ENCODE measurements around the gene ISX.
"Not testable (repeated sequence)": the region's sequence is repeated elsewhere in the genome, so short reads cannot be mapped to it uniquely, and the experiment has no call there.

Gene ISX

DNA sequence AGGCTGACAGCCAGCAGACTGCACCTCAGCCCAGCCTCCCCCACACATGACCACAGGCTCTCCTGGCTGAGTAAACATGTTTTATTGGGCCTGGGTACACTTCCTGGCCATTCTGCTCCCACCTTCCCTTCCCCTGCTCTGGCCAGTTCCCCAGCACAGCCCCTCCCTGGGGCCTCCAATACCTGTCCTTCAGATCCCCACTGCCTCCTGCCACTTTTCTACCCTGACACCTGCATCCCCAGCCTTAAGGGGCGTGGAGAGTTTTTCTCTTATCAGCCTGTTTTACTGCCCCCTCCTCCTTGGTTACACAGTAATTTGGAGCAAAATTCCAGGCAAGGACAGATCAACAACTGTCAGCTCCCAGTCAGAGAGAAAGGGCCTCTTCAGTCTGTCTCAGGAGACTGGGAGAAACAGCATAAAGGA, at the start of gene ISX:
TSS of gene ISX (plus strand) at position 363 of the 423 bp plus-strand sequence. CDS start 930 bp downstream, outside the sequence.
- FAIRE-seq: no peak

DNA sequence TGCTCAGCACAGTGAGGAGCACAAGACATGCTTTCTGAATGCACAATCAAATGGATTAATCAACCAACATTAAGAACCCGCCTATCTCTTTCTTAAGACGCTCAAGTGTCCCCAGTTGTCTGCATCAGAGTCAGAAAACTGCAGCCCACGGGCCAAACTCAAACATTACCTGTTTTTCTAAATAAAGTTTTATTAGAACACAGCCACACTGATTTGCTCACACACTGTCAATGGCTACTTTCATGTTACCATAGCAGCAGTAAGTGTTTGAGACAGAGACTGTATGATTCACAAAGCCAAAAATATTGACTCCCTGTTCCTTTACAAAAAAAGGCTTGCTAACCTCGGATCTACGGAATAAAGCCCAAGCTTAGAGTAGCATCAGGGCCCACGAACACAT, 49.0 kb upstream of the ISX start:
- no peak for FAIRE-seq

DNA sequence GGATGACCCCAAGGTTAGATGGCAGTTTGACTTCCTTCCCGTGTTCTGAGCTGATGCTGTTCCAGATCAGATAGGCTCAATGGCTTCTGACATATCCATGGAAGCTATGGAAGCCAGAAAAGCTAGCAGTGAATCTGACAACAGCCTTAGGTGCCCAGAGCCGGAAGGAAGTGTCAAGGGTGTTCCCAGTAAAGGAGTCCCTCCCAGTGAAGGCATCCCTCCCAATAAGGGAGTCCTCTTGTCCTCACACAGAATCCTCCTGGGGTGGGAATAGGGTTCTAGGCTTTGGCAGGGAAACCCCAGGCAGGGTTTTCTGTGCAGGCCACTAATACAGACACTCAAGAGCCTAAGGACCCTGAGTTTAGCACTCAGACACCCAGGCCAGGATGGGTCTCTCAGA, 47.0 kb upstream of the ISX start:
- FAIRE-seq: no peak

DNA sequence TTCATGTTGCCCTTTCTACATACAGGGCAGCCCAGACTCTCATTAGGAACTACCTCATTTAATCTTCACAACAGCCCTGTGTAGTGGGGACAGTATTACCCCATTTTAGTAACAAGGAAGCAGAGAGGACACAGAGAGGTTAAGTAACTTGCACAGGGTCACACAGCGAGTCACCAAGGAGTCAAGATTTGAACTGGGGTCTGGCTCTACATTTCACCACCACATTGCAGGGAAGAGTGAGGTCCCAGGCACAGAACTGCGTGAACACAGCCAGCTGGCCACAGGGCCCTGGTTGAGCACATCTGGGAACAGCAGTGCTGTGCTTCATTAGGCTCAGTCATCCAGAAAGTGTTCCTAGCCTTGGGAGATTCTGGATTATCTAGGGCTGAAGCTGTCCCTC, 45.4 kb upstream of the ISX start:
- no peak for FAIRE-seq

DNA sequence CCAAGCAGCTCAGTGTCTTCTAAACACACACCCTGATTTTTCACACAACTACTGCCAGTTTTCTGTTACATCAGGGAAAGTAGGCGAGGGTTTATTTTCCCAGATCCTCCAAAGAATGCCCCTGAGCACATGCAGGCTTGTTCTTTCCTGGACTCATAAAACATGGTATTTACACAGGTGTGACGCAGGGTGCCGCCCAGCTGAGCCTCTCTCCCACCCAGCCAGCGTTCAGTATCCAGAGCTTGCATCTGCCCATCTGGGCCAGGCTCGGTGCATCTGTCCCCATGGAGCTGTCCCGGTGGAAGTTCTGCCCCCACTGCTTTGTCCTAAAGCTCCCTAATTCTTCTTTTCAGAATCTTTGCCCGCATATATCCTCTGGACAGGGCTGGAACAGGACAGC, 44.8 kb upstream of the ISX start:
- FAIRE-seq: no peak

DNA sequence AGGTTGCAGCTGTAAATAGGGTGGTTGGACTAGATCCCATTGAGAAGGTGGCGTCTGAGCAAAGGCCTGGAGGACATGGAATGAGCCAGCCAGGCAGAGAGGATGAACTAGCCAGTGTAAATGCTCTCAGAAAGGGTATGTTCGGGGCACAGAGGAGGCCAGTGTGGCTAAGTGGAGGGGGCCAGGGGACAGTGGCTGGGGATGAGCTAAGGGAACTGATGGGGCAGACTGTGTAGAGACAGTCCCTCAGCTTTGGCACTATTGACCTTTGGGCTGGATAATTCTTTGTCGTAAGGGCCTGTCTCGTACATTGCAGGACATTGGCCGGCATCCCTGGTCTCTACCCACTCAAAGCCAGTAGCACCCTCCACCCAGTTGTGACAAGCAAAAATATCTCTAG, 43.7 kb upstream of the ISX start:
- FAIRE-seq: no peak

DNA sequence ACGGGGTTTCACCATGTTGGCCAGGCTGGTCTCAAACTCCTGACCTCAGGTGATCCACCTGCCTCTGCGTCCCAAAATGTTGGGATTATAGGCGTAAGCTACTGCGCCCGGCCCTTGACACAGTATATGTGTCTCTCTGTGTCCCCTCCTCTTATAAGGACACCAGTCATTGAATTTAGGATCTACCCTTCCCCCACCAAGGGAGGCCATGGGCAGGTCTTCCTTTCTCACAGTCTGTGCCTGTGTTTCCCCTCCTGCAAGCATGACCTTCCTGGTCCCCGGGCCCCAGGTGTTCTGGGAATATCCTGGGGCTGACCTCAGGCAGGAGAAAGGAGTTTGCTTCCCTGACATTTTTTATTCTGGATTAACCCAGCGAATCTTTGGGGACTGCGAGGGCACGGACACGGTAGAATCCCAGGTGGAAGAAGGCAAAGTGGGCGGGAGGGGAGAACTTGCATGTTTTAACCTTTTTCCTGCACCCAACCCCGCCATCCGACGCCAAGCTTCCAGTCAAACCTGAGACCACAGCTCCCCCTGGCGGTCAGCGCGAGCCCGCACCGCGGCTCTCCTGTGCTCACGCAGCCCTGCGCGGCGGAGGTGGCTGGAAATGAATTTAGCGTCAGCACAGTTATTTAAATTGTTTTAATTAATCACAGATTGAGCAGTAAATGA, 42.1 kb upstream of the ISX start:
- no peak for FAIRE-seq

DNA sequence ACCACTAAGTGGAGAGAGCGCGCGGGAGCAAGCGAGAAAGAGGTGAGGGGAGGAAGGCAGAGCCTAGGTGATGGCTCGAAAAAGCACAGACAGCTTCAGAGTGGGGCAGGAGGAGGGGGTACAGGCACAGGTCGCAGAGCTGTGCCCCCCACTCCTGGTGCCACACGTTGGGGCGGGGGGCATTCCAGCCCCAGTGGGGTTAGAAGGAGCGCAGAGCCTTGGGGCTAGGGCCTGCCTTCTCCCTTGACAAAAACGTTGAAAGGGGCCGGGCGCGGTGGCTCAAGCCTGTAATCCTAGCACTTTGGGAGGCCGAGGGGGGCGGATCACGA, 41.6 kb upstream of the ISX start:
- FAIRE-seq: no peak

DNA sequence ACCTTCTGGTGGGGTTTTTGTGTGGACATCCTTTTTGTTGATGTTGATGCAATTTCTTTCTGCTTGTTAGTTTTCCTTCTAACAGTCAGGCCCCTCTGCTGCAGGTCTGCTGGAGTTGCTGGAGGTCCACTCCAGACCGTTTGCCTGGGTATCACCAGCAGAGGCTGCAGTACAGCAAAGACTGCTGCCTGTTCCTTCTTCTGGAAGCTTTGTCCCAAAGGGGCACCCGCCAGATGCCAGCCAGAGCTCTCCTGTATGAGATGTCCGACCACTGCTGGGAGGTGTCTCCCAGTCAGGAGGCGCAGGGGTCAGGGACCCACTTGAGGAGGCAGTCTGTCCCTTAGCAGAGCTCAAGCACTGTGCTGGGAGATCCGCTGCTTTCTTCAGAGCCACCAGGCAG, 35.8 kb upstream of the ISX start:
- not testable (repeated sequence) for FAIRE-seq

DNA sequence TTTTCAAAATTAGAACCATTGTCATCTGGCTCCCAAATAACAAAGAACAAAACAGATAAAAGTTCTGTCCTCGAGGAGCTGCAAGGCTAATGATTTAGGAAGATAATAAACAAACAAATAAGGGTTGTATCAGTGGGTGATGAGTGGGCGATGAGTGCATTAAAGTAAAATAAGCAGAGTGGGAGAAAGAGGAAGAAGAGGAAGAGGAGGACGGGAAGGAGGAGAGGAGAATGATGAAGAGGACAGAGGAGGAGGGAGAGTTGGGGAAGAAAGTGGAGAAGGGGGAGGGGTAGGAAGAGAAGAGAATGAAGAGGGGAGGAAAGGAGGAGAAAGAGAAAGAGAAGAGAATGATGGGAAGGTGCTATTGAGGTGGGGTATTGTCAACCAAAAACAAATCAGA, 33.4 kb upstream of the ISX start:
- no peak for FAIRE-seq

DNA sequence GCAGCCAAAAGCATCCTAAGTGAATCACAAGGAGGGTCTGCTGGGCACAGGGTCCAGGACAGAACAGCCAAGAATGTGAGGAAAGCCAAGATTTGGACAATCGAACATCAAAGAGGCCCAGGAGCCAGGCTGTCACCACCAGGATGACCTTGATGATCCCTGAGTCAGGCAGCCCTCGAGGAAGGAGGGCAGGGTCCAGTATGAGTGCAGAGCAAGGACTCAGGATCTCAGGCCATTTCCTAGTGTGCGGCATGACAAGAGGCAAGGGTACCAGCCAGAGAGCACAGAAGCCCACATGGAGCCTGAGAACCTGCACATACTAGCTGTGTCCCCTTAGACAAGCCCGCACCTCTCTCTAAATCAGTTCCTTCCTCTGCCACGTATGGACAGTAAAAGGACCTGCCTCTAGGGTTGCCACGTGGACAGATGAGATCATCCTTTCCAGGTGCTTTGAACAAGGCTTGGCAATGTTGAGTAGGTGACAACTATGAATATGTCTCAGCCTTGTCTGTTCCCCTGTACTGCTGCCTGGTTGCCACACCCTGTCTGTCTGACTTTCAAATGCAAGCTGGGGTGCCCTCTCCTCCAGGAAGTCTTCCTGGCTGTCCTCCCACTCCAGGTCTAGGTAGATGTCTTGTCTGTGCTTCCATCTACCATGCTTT, 32.2 kb upstream of the ISX start:
- FAIRE-seq: no peak

DNA sequence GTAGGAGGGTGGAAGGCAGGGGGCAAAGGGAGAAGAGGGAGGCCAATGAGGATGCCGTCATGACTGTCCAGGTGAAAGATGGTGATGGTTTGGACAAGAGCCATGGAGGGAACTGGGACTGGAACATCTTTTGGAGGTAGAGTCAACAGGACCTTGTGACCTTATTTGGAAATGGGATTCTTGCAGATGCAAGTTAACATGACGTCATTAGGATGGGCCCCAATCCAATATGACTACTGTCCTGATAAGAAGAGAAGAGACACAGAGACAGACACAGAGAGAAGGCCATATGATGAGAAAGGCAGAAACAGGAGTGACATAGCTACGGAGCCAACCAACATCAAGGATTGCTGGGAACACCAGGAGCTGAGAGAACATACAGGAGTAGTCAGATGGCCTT, 31.0 kb upstream of the ISX start:
- no peak for FAIRE-seq

DNA sequence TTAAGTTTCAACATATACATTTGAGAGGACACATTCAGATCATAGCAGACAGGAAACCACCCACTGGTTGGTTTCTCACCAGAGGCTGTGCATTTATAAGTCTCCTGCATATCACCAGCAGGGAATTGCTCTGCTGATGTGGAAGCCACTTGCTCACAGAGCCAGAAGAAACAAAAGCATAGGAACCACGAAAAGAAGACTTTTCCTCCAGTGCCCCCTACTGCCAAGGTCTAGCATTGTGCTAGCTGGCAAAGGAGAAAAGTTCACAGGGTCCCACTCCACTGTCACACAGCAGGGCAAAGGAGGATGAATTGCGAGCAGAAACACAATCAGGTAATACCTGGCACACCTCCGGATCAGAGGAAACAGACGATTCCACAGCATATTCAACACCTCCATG, 28.9 kb upstream of the ISX start:
- FAIRE-seq: no peak

DNA sequence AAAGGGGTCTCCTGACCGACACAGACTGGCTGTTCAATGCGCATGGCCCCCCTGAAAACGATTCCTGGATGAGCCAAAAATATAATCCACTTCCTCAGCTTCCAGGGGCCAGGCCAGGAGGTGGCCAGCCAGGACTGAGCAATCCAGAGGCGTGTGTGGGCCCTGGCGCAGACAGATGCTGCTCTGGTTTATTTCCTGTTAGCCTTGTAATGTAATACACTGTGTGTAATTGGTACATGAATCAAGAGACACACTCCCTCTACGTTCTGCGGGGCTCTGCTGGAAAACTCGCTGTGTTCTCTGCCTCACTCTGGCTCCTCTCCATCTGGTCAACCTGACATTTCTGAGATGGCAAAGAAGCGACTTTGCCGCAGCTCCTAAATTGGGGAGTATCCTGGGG, 26.3 kb upstream of the ISX start:
- FAIRE-seq: no peak

DNA sequence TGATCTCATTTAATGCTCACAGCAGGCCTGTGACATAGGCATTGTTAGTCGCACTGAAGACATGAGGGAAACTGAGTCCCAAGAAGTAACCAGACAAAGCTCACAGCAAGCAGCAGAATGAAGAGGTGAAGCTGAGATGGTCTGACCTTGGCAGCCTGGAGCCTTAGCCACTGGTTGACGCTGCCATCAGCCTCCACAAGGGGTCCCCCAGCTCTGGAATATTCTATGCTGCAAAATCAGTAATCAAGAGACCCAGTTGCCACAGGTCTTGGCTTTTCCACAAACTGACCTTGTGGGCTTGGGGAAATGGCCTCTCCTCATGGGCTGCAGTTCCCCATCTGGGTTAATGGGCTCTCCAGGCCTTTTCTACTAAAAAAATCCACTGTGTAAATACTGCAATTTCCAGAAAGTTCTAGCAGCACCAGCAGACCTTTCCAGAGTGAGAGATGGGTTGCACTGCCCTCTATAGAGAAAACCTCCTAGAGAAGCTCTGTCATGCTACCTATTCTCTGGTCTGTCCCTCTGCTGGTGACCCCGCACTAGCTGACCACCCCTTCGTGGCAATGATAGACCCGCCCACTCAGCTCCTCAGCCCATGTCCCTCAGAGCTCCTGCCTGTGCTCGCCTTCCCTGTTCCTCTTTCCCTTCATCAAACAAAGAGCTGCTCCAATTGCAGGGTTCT, 22.6 kb upstream of the ISX start:
- FAIRE-seq: no peak

DNA sequence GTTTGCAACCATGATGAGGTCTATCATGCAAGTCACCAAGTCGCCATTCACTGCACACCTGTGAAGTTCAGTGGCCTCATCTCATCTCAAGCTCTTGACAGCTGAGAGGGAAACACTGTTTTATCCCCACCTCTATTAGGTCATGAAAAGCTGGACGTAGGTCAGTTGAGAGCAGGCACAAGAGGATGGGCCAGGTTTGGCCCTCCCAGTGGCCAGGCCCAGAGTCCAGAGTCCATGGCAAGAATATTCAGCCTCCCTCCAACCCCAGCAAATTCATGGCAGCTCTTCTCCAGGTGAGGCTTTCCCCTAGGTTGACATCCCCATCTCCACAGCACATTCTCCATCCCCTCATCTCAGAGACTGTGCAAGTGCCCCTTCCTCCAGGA, 22.0 kb upstream of the ISX start:
- no peak for FAIRE-seq

DNA sequence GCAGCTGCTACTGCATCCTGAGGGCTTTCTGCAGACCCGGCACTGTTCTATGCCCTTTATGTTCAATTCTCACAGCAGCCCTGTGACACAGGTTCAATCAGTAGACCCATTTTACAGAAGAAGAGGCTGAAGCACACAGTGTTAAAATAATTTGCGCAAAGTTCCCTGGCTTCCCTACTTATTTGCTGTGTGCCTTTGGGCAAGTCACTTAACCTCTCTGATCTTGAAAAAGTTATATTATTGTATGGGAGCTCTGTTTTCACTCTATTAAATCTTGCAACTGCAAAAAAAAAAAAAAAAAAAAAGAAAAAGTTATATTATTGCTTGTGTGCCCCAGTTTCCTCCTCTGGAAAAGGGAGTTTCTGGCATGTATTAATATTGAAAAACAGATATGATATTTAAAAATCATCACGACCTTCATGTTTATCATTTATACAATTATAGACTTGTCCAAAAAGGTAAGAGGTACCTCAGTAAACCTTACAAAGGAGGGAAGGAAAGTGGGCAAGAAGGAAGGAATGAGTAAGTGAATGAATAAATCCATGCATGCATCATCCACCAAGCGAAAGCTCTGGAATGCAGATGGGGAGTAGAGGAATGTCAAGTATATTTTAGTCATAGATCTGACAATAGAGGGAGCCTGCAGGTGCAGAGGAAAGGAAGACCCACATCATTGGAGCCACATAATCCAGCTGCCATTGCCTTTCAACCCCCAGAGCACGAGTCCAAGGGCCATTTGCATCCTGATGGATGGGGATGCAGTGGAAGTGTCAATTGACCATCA, 21.2 kb upstream of the ISX start:
- FAIRE-seq: no peak

DNA sequence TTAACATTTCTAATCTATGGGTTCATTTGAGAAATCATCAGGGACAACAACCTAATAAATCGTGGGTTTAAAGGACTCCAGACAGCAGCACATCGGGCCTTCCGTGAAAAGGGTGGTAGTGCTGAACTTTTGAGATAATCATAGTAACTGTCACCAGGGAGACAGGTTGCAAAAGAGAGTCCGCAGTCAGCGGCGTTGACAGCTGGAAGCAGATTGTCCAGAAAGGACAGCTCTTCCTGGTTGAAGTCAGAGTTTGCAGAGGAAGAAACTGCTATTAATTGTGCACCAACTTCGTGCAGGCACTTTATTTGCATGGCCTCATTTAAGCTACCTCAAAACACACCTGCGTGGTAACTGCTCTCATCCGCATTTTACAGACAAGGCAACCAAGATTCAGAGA, 20.5 kb upstream of the ISX start:
- FAIRE-seq: no peak

DNA sequence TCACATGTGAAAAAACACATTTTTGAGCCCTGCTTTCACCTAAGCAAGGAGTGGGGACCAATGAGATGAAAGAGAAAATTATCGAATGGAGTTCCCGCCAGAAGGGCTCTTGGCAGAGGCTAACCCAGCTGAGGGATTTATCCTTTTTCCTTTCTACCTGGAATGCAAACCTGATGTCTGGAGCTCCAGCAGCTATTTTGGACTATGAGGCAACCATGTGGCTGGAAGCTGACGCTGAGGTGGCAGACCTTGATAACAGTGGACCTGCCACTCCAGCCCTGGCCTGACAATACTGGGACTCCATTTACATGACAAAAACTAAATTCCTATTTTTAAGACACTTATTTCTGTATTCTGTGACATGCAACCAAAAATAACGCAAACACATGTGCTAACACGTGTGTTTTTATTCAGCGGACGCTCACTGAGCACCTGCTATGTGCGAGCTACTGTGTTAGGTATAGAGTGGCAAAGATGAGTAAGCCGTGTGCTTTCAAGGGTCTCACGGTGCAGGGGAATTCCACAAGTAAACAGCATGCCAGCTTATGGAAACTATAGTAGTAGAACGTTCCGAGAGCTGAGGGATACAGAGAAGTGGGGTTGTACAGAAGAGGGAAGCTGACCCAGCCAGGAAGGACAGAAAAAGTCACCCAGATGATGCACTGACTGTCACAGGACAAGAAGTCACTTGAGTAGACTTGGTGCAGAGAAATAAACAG, 19.1 kb upstream of the ISX start:
- no peak for FAIRE-seq

DNA sequence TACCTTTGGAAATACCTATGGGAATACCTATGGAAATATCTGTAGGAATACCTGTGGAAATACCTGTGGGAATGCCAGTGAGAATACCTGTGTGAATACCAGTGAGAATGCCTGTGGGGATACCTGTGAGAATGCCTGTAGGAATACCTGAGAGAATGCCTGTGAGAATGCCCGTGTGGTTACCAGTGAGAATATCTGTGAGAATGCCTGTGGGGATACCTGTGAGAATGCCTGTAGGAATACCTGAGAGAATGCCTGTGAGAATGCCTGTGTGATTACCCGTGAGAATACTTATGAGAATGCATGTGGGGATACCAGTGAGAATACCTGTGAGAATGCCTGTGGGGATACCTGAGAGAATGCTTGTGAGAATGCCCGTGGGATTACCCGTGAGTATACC, 15.9 kb upstream of the ISX start:
- not testable (repeated sequence) for FAIRE-seq

DNA sequence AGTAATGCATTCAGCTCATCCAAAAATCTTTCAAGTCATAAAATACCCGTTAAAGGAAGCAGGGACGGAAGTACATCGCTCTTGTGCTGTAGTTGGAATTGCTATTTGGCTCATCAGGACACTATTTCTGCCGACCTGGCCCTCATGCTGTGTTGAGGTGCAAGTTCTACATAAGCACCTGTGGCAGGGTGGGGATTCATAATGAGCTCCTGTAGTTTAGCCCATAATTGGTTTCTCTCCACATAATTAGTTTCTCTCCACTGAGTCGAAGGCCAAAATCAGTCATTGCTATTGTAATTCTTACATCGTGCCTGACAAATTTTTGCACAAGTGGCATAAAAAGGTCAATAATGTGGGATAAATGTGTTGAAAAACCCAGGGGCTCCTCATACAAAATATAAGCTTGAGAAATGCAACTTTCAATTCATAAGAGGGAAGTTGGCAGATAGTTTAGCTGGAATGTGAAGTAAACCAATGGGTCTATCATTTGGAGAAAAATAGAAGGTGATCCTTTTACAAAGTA, 14.9 kb upstream of the ISX start:
- no peak for FAIRE-seq

DNA sequence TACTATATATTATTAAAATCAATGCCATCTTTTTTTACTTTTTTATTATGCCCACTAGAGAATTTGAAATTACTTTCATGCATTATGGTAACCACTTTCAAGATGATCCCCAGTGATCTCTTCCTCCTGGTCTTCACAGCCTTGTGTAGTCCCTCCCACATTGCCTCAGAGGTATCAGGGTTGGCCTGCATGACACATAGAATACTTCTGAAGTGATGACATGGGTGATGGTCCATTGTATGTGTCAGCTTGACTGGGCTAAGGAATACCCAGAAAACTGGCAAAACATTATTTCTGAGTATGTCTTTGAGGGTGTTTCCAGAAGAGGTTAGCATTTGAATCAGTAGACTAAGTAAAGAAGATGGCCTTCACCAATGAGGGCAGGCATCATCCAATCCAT, 14.2 kb upstream of the ISX start:
- FAIRE-seq: no peak

All from A204.1 (cell line).